WTC11 (cell line): ENCODE results near the gene PTX4. TPM values are rescaled to one million over a fixed set of nuclear protein-coding genes. Genes with fewer than 3 reads are reported as not detected.

ENCODE experiments used
- ATAC-seq: fragments of 200-7000 bp; cut with Tn5 transposase; 2 replicates; pipeline ENCODE4 v1.10.0; 2021; ENCODE audit warnings: mild to moderate bottlenecking, moderate library complexity
- CTCF ChIA-PET: fragments of 300-600 bp; sonication (Branson Sonifier 250); formaldehyde crosslinking; loops from one replicate; lab custom pipeline; 2021; ENCODE audit warnings: antibody characterized with exemption; lab: Charles Lee
- POLR2A ChIA-PET: fragments of 350-600 bp; sonication (Branson Sonifier 250); formaldehyde crosslinking; loops from one replicate; lab custom pipeline; 2021; ENCODE audit warnings: antibody characterized with exemption; lab: Charles Lee
- DNase-seq: peaks from one replicate; pipeline ENCODE4 v3.0.0; 2021; ENCODE audit warnings: low spot score
- H3K27ac Mint-ChIP-seq: 2 replicates; pipeline ENCODE4 v1.8.0; 2021; ENCODE audit warnings: mixed read lengths
- H3K27me3 Mint-ChIP-seq: 2 replicates; pipeline ENCODE4 v1.8.0; 2021; ENCODE audit warnings: low read depth, mild to moderate bottlenecking, moderate library complexity, mixed read lengths
- H3K36me3 Mint-ChIP-seq: 2 replicates; pipeline ENCODE4 v1.8.0; 2021; ENCODE audit warnings: mixed read lengths
- H3K4me1 Mint-ChIP-seq: 2 replicates; pipeline ENCODE4 v1.8.0; 2022; ENCODE audit warnings: mixed read lengths
- H3K4me3 Mint-ChIP-seq: 2 replicates; pipeline ENCODE4 v1.8.0; 2021; ENCODE audit warnings: mild to moderate bottlenecking, moderate library complexity, mixed read lengths
- H3K9me3 Mint-ChIP-seq: 2 replicates; pipeline ENCODE4 v1.8.0; 2021; ENCODE audit warnings: mixed read lengths
- CREB1 ChIP-seq: sonication (generic); formaldehyde crosslinking; IDR thresholded peaks from 2 replicates; pipeline ENCODE4 v1.8.0; 2023; ENCODE audit warnings: mild to moderate bottlenecking, missing genetic modification reagents
- CREM ChIP-seq: sonication (generic); formaldehyde crosslinking; IDR thresholded peaks from 2 replicates; pipeline ENCODE4 v1.8.1; 2022; ENCODE audit warnings: mild to moderate bottlenecking, missing genetic modification reagents, moderate library complexity
- ELF4 ChIP-seq: sonication (generic); formaldehyde crosslinking; IDR thresholded peaks from 2 replicates; pipeline ENCODE4 v1.8.1; 2022; ENCODE audit warnings: low read depth, mild to moderate bottlenecking, moderate library complexity, missing genetic modification reagents
- EMX1 ChIP-seq: fragments of 250-450 bp; sonication (Bioruptor Pico); IDR thresholded peaks from 2 replicates; pipeline ENCODE4 v1.8.0; 2021; ENCODE audit warnings: mild to moderate bottlenecking
- GRHL2 ChIP-seq: fragments of 250-450 bp; sonication (Bioruptor Pico); IDR thresholded peaks from 2 replicates; pipeline ENCODE4 v1.8.0; 2022; ENCODE audit warnings: mild to moderate bottlenecking, moderate library complexity; ENCODE audit not compliant: insufficient replicate concordance, severe bottlenecking
- HMGA2 ChIP-seq: fragments of 250-450 bp; sonication (Bioruptor Pico); IDR thresholded peaks from 2 replicates; pipeline ENCODE4 v1.4.0; 2021; ENCODE audit warnings: mild to moderate bottlenecking, moderate library complexity
- JUN ChIP-seq: sonication (generic); formaldehyde crosslinking; IDR thresholded peaks from 2 replicates; pipeline ENCODE4 v1.8.0; 2023; ENCODE audit warnings: mild to moderate bottlenecking, missing genetic modification reagents
- NFATC4 ChIP-seq: fragments of 250-450 bp; sonication (Bioruptor Pico); IDR thresholded peaks from 2 replicates; pipeline ENCODE4 v1.9.0; 2021; ENCODE audit warnings: mild to moderate bottlenecking
- NFE2L1 ChIP-seq: sonication (generic); formaldehyde crosslinking; IDR thresholded peaks from 2 replicates; pipeline ENCODE4 v1.8.1; 2023; ENCODE audit warnings: missing genetic modification reagents
- NR2C2 ChIP-seq: sonication (generic); formaldehyde crosslinking; IDR thresholded peaks from 2 replicates; pipeline ENCODE4 v1.8.0; 2022; ENCODE audit warnings: mild to moderate bottlenecking, missing genetic modification reagents
- NR3C1 ChIP-seq: sonication (generic); formaldehyde crosslinking; conservative IDR thresholded peaks from 2 replicates; pipeline ENCODE4 v1.8.1; 2023; ENCODE audit warnings: low read depth, mild to moderate bottlenecking, missing genetic modification reagents
- RORB ChIP-seq: fragments of 250-450 bp; sonication (Bioruptor Pico); IDR thresholded peaks from 2 replicates; pipeline ENCODE4 v1.9.0; 2021; ENCODE audit warnings: mild to moderate bottlenecking
- TCF7 ChIP-seq: sonication (generic); formaldehyde crosslinking; IDR thresholded peaks from 2 replicates; pipeline ENCODE4 v1.8.0; 2022; ENCODE audit warnings: mild to moderate bottlenecking, low read depth, missing genetic modification reagents, moderate library complexity
- ZNF396 ChIP-seq: fragments of 250-450 bp; sonication (Bioruptor Pico); IDR thresholded peaks from 2 replicates; pipeline ENCODE4 v1.8.0; 2021; ENCODE audit warnings: mild to moderate bottlenecking, moderate library complexity, borderline replicate concordance
- ZNF416 ChIP-seq: fragments of 250-450 bp; sonication (Bioruptor Pico); IDR thresholded peaks from 2 replicates; pipeline ENCODE4 v1.9.0; 2021; ENCODE audit warnings: mild to moderate bottlenecking, inconsistent platforms
- ZNF671 ChIP-seq: fragments of 250-450 bp; sonication (Bioruptor Pico); IDR thresholded peaks from 2 replicates; pipeline ENCODE4 v1.8.0; 2021; ENCODE audit warnings: mild to moderate bottlenecking
- total RNA-seq: library from RNA; stranded (reverse); gene quantifications from 3 replicates; pipeline ENCODE4 v1.2.3, GENCODE V29; 2021
- TF ChIP-seq, protein P1 (sequence below): sonication (generic); formaldehyde crosslinking; IDR thresholded peaks from 2 replicates; pipeline ENCODE4 v1.8.0; 2023; ENCODE audit warnings: missing genetic modification reagents
- TF ChIP-seq, protein P2 (sequence below): fragments of 250-450 bp; sonication (Bioruptor Pico); IDR thresholded peaks from 2 replicates; pipeline ENCODE4 v2.1.2; 2022; ENCODE audit warnings: mild to moderate bottlenecking, moderate library complexity
- TF ChIP-seq, protein P3 (sequence below): fragments of 250-450 bp; sonication (Bioruptor Pico); conservative IDR thresholded peaks from 2 replicates; pipeline ENCODE4 v1.9.0; 2021; ENCODE audit warnings: mild to moderate bottlenecking
- TF ChIP-seq, protein P4 (sequence below): sonication (generic); formaldehyde crosslinking; IDR thresholded peaks from 2 replicates; pipeline ENCODE4 v1.8.1; 2022; ENCODE audit warnings: low read depth, mild to moderate bottlenecking, moderate library complexity, missing genetic modification reagents, borderline replicate concordance
- TF ChIP-seq, protein P5 (sequence below): sonication (generic); formaldehyde crosslinking; IDR thresholded peaks from 2 replicates; pipeline ENCODE4 v1.8.0; 2022; ENCODE audit warnings: missing genetic modification reagents
- TF ChIP-seq, protein P6 (sequence below): sonication (generic); formaldehyde crosslinking; IDR thresholded peaks from 2 replicates; pipeline ENCODE4 v1.8.1; 2022; ENCODE audit warnings: mild to moderate bottlenecking, missing genetic modification reagents, moderate library complexity, borderline replicate concordance

PTX4 gene
- total RNA-seq, 1 experiment from 2014 or later = 0.26 TPM

DNA sequence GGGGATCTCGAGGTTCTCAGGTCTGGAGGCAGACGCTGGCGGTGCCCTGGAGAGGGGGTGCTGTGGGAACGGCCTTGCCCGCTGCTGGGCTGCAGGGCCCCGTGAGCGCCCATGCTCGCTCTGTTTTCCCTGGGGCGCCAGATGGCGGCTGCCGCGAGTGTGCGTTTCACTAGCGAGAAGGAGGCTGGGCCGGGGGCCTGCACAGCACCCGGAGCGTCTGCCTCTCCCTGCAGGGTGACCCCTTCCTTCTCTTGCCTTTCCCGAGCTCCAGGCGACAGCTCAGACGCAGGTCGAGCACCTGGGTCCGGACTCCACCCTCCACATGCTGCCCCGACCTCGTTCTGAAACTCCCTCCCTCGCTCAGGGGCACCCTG lies 7.1 kb upstream of the PTX4 start:
- no peaks in the 10 kb centered on the region for H3K9me3 Mint-ChIP-seq
- TF ChIP-seq NR2C2 (CRISPR knock-in tag) (no peak), JUN (CRISPR knock-in tag) (no peak), ZNF671 (CRISPR knock-in tag) (no peak), CREB1 (no peak), CREM (CRISPR knock-in tag) (no peak), ZNF396 (CRISPR knock-in tag) (no peak), NFATC4 (CRISPR knock-in tag) (no peak), NFE2L1 (CRISPR knock-in tag) (no peak), ZNF416 (no peak), HMGA2 (CRISPR knock-in tag) (no peak)
- TF ChIP-seq, protein P1, sequence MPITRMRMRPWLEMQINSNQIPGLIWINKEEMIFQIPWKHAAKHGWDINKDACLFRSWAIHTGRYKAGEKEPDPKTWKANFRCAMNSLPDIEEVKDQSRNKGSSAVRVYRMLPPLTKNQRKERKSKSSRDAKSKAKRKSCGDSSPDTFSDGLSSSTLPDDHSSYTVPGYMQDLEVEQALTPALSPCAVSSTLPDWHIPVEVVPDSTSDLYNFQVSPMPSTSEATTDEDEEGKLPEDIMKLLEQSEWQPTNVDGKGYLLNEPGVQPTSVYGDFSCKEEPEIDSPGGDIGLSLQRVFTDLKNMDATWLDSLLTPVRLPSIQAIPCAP = no peak
- TF ChIP-seq, protein P2, sequence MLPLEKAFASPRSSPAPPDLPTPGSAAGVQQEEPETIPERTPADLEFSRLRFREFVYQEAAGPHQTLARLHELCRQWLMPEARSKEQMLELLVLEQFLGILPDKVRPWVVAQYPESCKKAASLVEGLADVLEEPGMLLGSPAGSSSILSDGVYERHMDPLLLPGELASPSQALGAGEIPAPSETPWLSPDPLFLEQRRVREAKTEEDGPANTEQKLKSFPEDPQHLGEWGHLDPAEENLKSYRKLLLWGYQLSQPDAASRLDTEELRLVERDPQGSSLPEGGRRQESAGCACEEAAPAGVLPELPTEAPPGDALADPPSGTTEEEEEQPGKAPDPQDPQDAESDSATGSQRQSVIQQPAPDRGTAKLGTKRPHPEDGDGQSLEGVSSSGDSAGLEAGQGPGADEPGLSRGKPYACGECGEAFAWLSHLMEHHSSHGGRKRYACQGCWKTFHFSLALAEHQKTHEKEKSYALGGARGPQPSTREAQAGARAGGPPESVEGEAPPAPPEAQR (CRISPR knock-in tag) = no peak
- TF ChIP-seq, protein P3, sequence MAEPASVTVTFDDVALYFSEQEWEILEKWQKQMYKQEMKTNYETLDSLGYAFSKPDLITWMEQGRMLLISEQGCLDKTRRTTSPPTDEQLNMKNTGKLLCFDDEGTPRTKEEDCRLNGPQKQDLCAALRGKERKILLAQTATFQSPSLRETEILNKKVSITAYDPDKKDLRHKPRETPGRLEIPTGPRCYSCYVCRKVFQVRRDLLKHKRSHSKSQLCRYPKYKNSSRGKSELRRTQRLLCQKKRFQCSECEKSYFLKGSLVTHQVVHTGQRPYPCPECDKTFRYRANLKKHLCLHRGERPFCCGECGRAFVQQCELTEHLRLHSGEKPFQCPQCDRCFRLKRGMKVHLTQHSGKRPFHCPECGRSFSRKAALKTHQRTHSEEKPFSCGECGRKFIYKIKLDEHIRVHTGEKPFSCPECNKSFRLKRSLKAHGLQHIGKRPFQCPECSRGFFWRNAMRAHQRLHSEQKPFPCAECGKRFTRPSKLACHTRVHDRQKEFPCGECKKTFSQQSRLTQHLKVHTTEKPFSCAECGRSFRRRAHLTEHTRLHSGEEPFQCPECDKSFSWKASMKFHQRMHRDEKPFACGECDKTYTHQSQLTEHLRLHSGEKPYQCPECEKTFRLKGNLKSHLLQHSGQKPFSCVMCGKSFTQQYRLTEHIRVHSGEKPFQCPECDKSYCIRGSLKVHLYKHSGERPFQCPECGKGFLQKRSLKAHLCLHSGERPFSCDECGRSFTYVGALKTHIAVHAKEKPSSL (CRISPR knock-in tag) = no peak
- TF ChIP-seq, all 79 proteins: peak for 0
- ATAC-seq = no peak
- Mint-ChIP-seq H3K4me1 (peaks cover 10% of the 10 kb centered on the region; the same call in 1 of the 2 replicates), H3K36me3 (peaks cover 6% of the 10 kb centered on the region), H3K27me3 (no peaks in the 10 kb centered on the region), H3K4me3 (no peak overlapping the region), H3K27ac (no peak overlapping the region)
- no peak for DNase-seq
- CTCF ChIA-PET = interaction anchor here (0.6 kb wide), 1 partner anchor 9 kb away, joined by 6 read pairs; no protein-coding TSS in a partner anchor
- POLR2A ChIA-PET = no interaction called here

DNA sequence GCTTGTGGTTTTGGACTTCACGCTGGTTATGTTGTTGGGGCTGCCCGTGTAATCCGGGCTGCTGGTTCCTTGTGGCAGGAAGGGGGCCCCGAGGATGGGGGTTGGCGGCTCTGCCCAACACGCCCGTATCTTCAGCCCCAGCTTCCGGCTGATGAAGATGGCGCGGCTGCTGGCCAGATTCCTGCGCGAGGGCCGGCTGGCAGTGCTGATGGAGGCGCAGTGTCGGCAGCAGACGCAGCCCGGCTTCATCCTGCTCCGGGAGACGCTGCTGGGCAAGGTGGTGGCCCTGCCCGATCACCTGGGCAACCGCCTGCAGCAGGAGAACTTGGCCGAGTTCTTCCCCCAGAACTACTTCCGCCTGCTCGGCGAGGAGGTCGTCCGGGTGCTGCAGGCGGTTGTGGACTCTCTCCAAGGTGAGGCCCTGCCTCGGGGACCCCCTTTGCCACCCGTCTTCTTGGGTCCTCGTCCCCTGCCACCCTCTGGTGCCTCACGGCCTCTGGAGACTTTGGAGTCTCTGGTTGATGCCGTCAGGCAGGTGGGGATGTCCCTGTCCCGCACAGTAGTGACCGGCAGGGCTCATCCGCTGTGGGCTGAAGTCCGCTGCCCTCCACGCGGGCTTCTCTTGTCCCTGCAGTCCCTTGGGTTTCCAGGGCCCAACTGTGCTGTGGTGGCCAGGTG lies 6.6 kb upstream of the PTX4 start:
- H3K4me3 Mint-ChIP-seq = peak overlapping the region; percentile 92; the same call in 1 of the 2 replicates
- TF ChIP-seq, protein P1 = no peak
- no peak for TF ChIP-seq RORB (CRISPR knock-in tag)
- TF ChIP-seq ZNF671 (CRISPR knock-in tag) = no peak
- TF ChIP-seq, protein P4, sequence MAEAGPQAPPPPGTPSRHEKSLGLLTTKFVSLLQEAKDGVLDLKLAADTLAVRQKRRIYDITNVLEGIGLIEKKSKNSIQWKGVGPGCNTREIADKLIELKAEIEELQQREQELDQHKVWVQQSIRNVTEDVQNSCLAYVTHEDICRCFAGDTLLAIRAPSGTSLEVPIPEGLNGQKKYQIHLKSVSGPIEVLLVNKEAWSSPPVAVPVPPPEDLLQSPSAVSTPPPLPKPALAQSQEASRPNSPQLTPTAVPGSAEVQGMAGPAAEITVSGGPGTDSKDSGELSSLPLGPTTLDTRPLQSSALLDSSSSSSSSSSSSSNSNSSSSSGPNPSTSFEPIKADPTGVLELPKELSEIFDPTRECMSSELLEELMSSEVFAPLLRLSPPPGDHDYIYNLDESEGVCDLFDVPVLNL (CRISPR knock-in tag) = no peak
- no peak for TF ChIP-seq EMX1 (CRISPR knock-in tag)
- no peak for TF ChIP-seq TCF7
- TF ChIP-seq, protein P5, sequence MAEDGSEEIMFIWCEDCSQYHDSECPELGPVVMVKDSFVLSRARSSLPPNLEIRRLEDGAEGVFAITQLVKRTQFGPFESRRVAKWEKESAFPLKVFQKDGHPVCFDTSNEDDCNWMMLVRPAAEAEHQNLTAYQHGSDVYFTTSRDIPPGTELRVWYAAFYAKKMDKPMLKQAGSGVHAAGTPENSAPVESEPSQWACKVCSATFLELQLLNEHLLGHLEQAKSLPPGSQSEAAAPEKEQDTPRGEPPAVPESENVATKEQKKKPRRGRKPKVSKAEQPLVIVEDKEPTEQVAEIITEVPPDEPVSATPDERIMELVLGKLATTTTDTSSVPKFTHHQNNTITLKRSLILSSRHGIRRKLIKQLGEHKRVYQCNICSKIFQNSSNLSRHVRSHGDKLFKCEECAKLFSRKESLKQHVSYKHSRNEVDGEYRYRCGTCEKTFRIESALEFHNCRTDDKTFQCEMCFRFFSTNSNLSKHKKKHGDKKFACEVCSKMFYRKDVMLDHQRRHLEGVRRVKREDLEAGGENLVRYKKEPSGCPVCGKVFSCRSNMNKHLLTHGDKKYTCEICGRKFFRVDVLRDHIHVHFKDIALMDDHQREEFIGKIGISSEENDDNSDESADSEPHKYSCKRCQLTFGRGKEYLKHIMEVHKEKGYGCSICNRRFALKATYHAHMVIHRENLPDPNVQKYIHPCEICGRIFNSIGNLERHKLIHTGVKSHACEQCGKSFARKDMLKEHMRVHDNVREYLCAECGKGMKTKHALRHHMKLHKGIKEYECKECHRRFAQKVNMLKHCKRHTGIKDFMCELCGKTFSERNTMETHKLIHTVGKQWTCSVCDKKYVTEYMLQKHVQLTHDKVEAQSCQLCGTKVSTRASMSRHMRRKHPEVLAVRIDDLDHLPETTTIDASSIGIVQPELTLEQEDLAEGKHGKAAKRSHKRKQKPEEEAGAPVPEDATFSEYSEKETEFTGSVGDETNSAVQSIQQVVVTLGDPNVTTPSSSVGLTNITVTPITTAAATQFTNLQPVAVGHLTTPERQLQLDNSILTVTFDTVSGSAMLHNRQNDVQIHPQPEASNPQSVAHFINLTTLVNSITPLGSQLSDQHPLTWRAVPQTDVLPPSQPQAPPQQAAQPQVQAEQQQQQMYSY = no peak
- TF ChIP-seq, protein P6, sequence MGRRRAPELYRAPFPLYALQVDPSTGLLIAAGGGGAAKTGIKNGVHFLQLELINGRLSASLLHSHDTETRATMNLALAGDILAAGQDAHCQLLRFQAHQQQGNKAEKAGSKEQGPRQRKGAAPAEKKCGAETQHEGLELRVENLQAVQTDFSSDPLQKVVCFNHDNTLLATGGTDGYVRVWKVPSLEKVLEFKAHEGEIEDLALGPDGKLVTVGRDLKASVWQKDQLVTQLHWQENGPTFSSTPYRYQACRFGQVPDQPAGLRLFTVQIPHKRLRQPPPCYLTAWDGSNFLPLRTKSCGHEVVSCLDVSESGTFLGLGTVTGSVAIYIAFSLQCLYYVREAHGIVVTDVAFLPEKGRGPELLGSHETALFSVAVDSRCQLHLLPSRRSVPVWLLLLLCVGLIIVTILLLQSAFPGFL = no peak
- no peak for TF ChIP-seq NR3C1 (CRISPR knock-in tag)
- TF ChIP-seq ELF4 (CRISPR knock-in tag) = no peak
- no peak for TF ChIP-seq HMGA2 (CRISPR knock-in tag)
- no peak for TF ChIP-seq GRHL2
- TF ChIP-seq, protein P2 (CRISPR knock-in tag) = no peak

More for the DNA sequence above, 6.6 kb upstream of the PTX4 start:
- CTCF ChIA-PET = no interaction called here
- ATAC-seq (no peak), DNase-seq (no peak)
- POLR2A ChIA-PET = no interaction called here
- H3K27ac Mint-ChIP-seq = no peak overlapping the region
- H3K36me3 Mint-ChIP-seq = peaks cover 6% of the 10 kb centered on the region
- no peaks in the 10 kb centered on the region for H3K27me3 Mint-ChIP-seq
- H3K9me3 Mint-ChIP-seq = no peaks in the 10 kb centered on the region
- H3K4me1 Mint-ChIP-seq = peaks cover 10% of the 10 kb centered on the region; the same call in 1 of the 2 replicates
